Loucy (cell line): ENCODE measurements around the gene MEIOC.

Source experiments
- EZH2phosphoT487 ChIP-seq: fragments of 200-600 bp; IDR thresholded peaks from 2 replicates; pipeline ENCODE4 v1.6.1; 2018; ENCODE audit warnings: antibody characterized with exemption, mild to moderate bottlenecking, moderate library complexity, borderline replicate concordance
- TF ChIP-seq, protein P1 (sequence below): fragments of 200-600 bp; sonication (generic); conservative IDR thresholded peaks from 2 replicates; pipeline ENCODE4 v1.5.1; 2014; ENCODE audit warnings: mild to moderate bottlenecking, antibody characterized with exemption, low read length

DNA sequence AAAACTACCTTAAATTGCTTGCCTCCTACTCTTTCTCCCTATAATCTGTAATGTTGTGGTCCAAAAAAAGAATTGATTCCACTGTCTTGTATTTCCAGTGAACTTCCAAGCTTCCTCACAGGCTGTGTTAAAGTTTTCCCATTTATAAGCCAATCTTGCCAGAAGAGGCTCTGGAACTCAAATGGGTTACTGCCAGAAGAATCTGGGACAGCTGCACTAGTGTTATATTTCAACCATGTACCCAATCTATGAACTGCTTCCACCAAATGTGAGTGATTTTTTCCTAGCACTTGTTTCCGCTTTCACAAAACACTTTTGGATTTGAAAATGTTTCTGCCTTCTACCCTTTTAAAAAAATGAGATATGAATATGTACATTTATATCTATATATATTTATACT, 31.5 kb downstream of the MEIOC start:
- TF ChIP-seq, protein P1, sequence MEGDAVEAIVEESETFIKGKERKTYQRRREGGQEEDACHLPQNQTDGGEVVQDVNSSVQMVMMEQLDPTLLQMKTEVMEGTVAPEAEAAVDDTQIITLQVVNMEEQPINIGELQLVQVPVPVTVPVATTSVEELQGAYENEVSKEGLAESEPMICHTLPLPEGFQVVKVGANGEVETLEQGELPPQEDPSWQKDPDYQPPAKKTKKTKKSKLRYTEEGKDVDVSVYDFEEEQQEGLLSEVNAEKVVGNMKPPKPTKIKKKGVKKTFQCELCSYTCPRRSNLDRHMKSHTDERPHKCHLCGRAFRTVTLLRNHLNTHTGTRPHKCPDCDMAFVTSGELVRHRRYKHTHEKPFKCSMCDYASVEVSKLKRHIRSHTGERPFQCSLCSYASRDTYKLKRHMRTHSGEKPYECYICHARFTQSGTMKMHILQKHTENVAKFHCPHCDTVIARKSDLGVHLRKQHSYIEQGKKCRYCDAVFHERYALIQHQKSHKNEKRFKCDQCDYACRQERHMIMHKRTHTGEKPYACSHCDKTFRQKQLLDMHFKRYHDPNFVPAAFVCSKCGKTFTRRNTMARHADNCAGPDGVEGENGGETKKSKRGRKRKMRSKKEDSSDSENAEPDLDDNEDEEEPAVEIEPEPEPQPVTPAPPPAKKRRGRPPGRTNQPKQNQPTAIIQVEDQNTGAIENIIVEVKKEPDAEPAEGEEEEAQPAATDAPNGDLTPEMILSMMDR = no peak
- no peak for TF ChIP-seq EZH2phosphoT487
